COLO829 (cell line): Measurements from ENCODE around the gene TDRD5.
"Not testable (repeated sequence)": the region's sequence is repeated elsewhere in the genome, so short reads cannot be mapped to it uniquely, and the experiment has no call there.

Source experiments
- DNase-seq: peaks from one replicate; pipeline ENCODE4 v3.0.0; 2012; ENCODE audit warnings: low spot score

Gene TDRD5

DNA sequence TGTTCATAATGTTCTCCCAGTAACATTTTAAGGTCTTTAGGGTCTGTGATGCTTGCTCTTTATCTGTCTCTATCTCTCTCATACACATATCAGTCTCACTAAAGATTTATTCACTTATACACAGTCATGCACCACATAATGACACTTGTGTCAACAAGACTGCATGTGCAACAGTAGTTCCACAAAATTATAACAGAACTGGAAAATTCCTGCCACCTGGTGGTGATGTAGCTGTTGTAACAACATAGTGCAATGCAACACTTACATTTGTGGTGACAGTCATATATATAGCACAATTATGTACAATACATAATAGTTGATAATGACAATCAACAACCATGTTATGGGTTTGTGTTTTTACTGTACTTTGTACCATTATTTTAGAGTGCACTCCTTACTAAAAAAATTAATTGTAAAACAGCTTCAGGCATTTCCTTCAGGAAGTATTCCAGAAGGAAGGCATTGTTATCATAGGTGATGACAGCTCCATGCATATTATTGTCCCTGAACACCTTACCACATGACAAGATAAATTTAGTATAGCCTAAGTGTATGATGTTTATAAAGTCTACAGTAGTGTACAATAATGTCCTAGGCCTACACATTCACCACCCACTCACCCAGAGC lies 8.1 kb downstream of the TDRD5 start:
- DNase-seq, result no peak

DNA sequence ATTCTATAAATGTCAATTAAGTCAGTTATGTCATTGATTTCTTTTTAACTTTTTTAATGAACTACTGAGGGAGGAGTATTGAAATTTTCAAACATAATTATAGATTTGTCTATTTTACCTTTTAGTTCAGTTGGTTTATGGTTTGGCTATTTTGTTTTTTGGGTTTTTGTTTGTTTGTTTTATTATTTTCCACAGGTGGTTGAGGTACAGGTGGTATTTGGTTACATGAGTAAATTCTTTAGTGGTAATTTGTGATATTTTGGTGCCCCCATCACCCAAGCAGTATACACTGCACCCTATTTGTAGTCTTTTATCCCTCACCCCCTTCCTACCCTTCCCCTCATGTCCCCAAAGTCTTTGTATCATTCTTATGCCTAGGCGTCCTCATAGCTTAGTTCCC lies 9.5 kb downstream of the TDRD5 start:
- no peak for DNase-seq

DNA sequence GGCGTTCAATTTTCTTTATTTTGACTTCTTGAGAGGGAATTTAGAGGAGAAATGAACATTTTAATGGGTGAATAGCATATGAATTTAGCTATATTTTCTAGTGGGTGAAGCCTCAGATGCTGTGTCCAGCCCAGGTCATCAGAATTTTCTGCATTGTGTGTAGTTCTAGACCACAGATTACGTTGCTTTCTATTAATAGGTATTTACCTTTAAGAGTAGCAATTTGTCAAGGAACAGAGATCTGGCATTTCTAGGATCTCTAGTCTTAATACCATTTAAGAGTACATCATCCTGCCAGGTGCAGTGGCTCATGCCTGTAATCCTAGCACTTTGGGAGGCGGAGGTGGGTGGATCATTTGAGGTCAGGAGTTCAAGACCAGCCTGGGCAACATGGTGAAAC lies 20.7 kb downstream of the TDRD5 start:
- no peak for DNase-seq

DNA sequence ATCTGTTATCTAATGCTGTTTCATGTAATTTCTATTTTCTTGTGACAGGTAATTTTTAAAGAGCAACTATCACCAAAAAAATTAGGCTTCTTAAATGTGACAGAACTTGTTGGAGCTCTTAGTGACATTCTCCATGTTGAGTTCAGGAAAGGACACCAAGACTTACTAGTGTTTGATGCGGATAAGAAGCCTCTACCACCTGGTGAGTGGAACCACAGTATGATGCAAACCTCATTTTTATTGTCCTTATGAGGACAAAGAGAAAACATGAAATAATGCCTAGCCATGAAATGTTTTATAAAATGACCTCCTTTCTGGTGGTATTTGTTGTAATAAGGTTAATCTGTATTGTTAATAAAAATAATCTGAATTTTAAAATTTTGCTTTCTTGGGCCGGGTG lies 39.1 kb downstream of the TDRD5 start:
- DNase-seq, result no peak

DNA sequence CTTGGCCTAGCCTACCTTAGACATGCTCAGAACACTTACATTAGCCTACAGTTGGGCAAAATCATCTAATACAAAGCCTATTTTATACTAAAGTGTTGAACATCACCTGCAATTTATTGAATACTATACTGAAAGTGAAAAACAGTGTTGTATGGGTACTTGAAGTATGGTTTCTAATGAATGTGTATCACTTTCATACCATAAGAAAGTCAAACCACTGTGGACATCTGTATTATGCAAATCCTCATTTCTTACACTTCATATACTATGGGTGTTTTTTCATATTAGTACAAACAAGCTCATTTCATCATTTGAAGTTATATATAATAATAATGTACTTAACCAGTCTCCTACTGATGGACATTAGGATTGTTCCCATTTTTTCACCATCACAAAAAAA lies 41.2 kb downstream of the TDRD5 start:
- no peak for DNase-seq

DNA sequence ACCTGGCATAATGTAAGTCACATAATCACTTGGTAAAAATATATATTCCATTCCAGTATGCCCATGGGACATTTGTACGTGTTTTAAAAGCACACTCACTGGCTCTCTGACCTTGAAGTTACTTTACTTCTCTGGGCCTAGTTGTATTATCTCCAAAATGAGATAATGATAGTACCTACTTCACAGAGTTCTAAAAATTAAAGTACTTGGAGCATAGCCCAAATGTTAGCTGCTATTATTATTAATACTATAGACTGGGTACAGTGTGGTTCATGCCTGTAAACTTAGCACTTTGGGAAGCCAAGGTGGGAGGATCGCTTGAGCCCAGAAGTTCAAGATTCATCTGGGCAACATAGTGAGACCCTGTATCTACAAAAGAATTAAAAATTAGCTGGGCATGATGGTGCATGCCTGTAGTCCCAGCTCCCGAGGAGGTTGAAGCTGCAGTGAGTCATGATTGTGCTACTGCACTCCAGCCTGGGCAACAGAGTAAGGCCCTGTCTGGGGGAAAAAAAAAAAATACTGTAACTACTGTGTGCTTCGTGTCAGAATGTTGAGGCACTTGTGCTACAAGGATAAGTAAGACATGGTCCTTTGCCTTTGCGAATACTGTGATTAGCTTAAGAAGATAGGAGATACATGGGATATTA lies 45.7 kb downstream of the TDRD5 start:
- no peak for DNase-seq

DNA sequence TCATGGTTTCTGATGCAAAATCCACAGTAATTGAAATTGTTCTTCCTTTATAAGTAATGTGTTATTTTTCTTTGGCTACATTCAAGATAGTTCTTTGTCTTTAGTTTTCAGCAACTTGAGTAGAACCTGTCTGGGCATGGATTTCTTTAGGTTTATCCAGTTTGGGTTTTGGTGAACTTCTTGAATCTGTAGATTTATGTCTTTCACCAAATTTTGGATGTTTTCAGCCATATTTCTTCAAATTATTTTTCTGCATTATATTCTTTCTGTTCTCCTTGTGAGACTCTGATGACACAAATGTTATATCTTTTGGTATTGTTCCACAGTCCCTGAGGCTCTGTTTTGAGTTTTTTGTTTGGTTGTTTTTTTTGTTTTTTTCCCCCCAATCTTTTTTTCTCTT lies 69.4 kb downstream of the TDRD5 start:
- no peak for DNase-seq

DNA sequence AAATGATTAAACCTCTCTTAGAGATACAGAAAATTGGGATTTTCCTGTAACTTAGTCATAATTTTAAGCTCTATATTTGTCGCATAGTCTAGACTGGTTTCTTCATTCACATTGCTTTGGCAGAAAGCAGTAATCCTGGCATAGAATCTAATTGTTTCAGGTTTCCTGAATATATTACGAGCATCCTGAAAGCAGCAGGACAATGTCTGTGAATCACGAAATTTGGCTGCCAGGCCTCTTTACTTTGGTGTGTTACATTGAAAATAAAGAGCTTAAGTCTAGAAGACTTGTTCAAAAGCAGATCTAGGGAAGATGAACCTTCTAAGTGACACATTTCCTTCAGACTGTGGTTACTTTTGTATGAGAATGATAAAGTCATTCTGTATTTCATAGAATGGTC lies 72.2 kb downstream of the TDRD5 start:
- no peak for DNase-seq

DNA sequence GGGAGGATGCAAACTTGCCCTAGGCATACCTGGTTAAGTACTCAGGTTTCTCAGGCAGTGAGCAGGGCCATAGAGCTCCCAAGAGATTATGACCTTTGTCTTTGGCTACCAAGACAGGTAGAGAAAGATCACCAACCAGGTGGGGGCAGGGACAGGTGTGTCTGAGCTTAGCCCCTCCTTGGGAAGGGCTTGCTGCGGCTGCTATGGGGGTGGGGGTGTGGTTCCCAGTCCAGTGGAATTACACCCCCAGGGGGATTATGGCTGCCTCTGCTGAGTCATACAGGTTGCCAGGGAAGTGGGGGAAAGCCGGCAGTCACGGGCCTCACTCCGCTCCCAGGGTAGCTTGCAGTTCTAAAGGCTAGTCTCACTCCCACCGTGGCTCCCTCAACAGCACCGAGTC lies 86.2 kb downstream of the TDRD5 start:
- DNase-seq, result no peak

DNA sequence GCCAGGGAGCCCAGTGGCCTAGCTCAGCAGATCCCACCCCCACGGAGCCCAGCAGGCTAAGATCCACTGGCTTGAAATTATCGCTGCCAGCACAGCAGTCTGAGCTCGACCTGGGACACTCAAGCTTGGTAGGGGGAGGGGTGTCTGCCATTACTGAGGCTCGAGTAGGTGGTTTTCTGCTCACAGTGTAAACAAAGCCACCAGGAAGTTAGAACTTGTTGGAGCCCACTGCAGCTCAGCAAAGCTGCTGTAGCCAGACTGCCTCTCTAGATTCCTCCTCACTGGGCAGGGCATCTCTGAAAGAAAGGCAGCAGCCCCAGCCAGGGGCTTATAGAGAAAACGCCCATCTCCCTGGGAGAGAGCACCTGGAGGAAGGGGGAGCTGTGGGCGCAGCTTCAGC lies 102.9 kb downstream of the TDRD5 start:
- DNase-seq, result not testable (repeated sequence)

DNA sequence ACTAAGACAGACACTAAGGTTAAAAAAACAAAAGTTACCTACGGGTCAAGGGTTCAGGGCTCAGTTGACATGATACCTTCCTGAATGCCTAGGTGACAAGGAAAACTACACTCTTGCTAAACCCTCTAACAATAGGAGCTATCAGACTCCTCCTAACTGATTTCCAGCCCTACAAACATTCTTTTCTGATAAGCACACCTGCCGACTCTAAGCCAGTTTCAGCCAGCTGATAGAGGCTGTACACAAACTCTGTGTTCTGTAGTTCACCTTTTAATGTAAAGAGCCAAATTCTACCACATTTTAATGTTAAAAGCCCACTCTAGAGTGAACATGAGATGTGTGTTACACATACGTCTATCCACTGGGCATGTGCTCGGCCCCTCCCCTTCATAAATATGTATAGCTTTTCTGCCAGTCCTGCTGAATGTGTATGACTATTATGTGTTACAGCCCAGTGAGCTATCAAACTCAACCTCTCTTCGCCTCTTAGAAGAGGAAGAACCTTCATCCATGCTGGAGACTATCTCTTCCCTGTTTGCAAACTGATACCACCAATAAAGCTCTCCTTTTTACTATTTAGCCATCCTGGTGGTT lies 111.4 kb downstream of the TDRD5 start:
- DNase-seq, result no peak

DNA sequence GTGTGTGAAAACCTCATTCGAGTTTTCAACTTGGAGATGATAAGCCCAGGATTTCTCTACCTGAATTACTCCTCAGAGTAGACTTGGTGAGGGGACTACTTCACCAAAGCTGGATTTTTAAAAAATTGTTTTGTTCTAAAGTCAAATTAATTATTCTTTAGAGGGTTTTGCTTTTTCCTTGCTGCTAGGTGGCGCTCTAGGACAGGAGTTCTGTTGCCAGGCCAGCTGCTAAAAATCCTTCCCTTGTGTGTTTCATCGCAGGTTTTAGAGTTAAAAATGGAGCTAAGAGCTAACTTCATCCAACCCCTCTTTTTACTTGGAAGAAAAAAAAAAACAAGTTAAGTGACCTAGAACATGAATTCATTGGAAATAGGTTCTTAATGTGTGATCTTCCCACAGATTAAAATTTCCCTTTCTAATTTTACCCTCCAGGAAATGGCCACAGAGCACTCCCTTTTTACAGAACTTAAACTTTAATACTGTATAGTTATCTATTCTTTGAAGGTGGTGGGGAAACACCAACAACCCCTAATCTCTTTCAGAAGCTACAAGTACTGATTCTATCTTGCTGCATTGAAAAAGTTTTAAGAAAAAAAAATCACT lies 114.8 kb downstream of the TDRD5 start:
- DNase-seq, result peak; percentile 63

DNA sequence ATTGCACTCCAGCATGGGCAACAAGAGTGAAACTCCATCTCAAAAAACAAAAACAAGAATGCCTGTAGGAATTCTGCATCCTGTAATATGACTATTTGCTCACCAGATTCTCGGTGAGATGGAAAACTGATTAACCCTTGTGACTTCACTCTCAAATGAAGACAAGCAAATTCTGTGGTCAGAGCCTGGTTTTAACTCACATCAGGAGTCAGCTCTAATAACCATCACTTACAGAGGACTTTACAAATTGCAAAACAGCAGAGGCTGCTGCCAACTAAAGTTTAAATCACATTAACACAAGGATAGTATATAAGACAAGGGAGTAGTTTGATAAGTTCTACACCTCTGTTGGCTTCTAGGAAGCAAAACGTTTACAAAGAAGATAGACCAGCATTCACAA lies 115.8 kb downstream of the TDRD5 start:
- no peak for DNase-seq

DNA sequence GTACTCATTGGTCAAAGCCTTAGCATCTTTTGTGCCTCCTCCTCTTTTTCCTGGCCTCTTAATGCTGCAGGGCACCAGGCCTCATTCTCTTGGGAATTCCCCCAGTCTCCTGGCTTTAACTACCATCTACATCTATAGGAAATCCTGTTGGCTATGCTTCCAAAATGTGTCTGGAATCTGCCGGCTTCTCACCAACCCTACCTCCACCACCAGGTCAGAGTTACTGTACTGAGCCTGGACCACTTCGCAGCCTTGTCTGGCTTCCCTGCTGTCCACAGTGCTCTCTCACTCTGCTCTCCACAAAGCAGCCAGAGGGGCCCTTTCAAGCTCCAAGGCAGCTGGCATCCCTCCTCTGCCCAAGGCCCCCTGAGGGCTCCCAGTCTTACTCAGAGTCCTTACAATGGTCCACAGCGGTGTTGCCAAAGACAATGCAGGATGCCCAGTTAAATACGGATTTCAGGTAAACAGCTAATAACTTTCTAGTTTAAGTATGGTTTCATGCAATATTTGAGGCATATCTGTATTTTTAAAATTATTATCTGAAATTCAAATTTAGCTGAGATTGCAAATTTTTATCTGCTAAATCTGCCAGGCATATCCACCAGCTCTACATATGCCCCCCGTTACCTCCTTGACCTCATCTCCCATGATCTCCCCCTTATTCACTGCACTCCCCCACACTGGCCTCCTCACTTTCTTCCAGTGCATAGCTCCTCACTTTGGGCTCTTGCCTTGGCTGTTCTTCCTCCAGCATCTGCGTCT lies 117.0 kb downstream of the TDRD5 start:
- no peak for DNase-seq

DNA sequence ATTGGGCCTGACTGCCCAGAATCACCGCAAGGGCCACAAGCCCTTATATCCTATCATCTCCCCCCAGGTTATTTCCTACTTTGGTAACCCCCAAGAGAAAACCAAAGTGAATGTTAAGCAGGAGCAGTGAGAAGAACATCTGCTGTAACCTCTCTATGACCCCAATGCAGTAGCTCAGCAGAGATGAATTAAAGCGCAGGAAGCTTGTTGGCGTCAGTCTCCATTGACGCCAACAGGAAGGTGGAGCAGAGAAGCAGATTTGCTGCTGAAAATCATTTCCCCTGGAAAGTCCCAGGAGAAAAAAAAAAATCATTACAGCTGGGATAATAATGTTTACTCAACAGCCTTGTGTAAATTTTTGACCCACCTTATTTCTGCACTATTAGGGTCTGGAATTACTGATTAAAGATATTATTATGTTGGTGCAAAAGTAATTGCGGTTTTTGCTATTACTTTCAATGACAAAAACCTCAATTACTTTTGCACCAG lies 118.3 kb downstream of the TDRD5 start:
- DNase-seq, result no peak

DNA sequence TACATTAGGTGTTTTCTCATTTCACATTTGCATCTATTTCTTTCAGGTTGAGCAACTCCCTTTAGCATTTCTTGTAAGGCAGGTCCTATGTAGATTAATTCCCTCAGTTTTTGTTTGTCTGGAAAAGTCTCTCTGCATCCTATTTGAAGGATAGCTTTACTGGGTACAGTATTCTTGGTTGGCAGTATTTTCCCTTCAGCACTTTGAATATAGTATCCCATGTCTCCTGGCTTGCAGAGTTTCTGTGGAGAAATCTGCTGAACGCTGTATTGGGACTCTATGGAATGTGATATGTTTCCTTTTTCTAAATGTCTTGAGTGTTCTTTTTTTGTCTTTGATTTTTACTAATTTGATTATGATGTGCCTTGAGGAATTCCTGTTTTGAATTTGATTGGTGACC lies 122.5 kb downstream of the TDRD5 start:
- DNase-seq, result no peak

DNA sequence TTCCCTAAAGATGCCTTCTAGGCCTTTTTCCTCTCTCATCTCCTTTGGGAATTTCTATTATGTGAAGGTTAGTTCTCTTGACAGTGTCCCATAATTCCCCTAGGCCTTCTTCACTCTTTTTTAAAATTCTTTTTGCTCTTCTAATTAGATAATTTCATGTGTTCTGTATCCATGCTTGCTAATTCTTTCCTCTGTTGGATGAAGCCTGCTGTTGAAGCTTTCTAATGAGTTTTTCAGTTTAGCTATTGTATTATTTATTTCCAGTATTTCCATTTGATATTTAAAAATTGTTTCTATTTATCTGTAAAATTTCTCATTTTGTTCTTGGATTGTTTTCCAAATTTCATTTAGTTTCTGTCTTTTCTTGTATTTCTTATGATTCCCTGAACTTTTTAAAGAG lies 123.0 kb downstream of the TDRD5 start:
- DNase-seq, result no peak

DNA sequence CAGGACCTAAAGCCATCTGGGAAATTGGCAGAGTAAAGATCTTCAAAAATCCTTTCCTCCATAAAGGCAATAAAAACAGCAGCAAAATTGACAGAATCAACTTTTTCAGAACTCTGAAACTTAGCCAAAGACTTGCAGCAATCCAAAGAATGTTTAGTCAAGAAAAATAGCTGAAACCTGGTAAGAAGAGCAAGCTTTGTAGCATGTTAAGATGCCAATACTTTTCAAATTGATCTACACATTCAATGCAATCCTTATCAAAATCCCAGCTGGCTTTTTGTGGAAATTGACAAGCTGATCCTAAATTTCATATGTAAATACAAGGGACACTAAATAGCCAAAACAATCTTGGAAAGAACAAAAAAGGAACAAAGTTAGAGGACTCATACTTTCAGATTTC lies 127.6 kb downstream of the TDRD5 start:
- DNase-seq, result no peak

DNA sequence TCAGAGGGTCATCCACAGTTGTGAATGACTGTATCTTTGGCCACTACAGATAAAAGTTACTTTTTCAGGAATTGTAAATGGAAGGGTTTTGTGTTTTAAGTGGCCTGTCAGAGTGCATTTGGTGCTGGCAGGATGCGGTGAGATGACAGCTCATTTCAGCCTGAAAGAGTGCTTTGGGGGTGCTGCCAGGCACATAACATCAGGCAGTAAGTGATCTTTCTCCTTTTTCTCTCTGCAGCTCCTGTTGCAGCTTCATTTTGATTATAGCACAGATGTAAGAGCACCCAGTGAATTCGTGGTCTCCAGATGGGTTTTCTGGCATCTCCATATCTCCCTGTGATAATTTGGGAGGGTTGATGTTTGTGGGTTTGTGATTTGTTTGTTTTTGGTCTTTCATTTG lies 136.6 kb downstream of the TDRD5 start:
- no peak for DNase-seq

DNA sequence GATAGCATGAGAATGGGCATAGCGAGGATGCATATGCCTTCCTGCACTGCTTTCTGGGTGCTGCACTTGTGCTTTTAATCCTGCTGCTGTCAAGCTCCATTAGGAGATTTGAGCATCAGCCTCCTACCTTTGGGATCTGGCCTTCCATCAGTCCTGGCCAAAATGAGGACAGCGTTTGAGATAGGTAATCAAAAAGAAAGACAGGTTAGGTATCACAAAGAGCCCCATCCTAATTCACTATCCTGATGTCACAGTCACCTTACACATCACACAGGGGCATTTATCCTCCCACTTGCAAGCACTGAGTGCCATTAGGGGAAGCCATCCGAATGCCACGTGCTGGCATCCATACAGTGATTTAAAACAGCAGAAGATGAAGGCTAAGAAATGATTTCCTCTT lies 138.2 kb downstream of the TDRD5 start:
- DNase-seq, result no peak

DNA sequence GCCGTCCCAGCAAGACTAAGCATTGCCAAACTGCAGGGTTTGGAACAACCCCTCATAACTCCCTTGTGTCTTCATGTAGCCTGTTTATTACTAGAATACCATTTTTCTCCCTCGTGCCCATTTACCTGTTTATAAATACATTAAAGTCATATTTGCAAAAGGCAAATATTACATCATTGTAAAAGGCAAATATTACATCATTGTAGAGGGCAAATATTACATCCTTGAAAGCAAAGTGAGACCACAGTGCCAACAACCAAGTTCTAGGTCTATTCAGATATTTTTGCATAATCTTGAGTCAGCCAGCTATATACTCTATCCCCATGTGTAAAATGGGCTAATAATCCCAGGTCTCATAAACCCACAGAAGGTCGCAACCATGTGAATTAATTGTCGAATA lies 140.0 kb downstream of the TDRD5 start:
- no peak for DNase-seq
